GM18526 (cell line): Measurements from ENCODE around the gene GJC1.

Source experiments
- POLR2A ChIP-seq: IDR thresholded peaks from 3 replicates; pipeline ENCODE4 v1.6.1; 2011; ENCODE audit not compliant: insufficient read length; ENCODE audit errors: extremely low read depth

Gene GJC1

DNA sequence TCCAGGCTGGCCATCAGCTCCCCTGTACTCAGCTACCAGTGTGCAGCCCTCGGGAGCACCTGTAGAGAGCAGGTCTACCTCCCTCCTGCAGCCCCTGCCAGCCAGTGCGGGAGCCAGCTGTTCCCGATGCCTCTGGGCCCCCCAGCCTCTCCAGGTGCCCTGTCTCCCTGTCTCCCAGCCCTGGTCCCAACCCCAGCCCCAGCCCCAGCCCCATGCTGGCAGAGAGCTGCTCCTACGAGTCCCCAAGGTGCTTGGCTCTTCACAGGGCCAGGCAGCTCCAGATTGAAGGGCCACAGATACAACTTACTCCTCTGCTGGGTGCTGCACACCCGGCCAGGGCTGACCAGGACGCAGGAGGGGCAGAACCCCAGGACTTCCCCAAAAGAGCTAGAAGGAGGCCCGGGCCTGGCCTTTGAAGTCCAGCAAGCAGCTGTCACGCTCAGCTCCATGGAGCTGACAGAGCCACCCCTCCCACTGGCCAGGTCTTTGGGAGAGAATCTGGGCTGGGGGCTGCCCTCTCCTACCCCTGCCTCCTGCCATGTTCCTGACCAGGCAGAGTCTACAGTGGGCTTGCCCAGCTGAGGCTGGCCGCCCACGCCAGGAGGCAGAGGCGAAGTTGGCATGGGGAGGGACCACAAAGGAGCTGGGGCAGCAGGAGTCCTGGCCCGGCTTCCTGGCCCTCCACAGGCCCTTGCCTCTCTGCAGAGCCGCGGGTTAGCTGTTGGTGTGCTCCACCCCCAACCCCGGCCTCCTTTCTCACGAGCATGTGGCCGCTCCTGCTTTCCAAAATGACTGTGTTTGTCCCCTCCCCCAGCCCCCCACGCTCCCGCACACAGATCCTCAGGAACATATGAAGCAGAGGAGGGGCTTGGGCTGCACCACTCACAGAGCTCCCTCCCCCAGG is 80.8 kb downstream of the GJC1 start:
- TF ChIP-seq POLR2A = no peak
